Smooth muscle cell (in vitro differentiated cells): ENCODE data around the gene PLK3. TPM values are rescaled to one million over a fixed set of nuclear protein-coding genes. Genes with fewer than 3 reads are reported as not detected.
"Not testable (repeated sequence)": the region's sequence is repeated elsewhere in the genome, so short reads cannot be mapped to it uniquely, and the experiment has no call there.

ENCODE experiments used
- DNase-seq: peaks from one replicate; lab custom pipeline; 2025; ENCODE audit not compliant: unreplicated experiment; lab: John Stamatoyannopoulos, UW
- H2AFZ ChIP-seq: fragments of 200-600 bp; sonication (generic); 2 replicates; pipeline ENCODE4 v1.6.0; 2016; ENCODE audit warnings: antibody characterized with exemption, low read depth, mild to moderate bottlenecking
- H3F3A ChIP-seq: fragments of 200-600 bp; sonication (generic); 2 replicates; pipeline ENCODE4 v1.6.0; 2017; ENCODE audit warnings: antibody characterized with exemption, low read depth
- H3K27ac ChIP-seq: fragments of 200-600 bp; sonication (generic); 2 replicates; pipeline ENCODE4 v1.5.1; 2016; ENCODE audit warnings: low read depth, mild to moderate bottlenecking
- H3K27me3 ChIP-seq: fragments of 200-600 bp; sonication (generic); 2 replicates; pipeline ENCODE4 v1.6.1; 2016; ENCODE audit warnings: low read depth, mild to moderate bottlenecking
- H3K36me3 ChIP-seq: fragments of 200-600 bp; sonication (generic); 2 replicates; pipeline ENCODE4 v1.5.1; 2016; ENCODE audit warnings: low read depth
- H3K4me1 ChIP-seq: fragments of 200-600 bp; sonication (generic); 2 replicates; pipeline ENCODE4 v1.5.1; 2016; ENCODE audit warnings: low read depth
- H3K4me2 ChIP-seq: fragments of 200-600 bp; sonication (generic); 2 replicates; pipeline ENCODE4 v1.6.0; 2016; ENCODE audit warnings: mild to moderate bottlenecking
- H3K4me3 ChIP-seq: fragments of 200-600 bp; sonication (generic); 2 replicates; pipeline ENCODE4 v1.5.1; 2016; ENCODE audit warnings: mild to moderate bottlenecking
- H3K79me2 ChIP-seq: fragments of 200-600 bp; sonication (generic); 2 replicates; pipeline ENCODE4 v1.6.0; 2016; ENCODE audit warnings: low read depth, mild to moderate bottlenecking
- H3K9ac ChIP-seq: fragments of 200-600 bp; sonication (generic); 2 replicates; pipeline ENCODE4 v1.6.0; 2016; ENCODE audit warnings: low read depth
- H3K9me3 ChIP-seq: fragments of 200-600 bp; sonication (generic); replicated peaks from 2 replicates; pipeline ENCODE4 v1.5.1; 2016; ENCODE audit warnings: low read depth
- H4K20me1 ChIP-seq: fragments of 200-600 bp; sonication (generic); 2 replicates; pipeline ENCODE4 v1.6.0; 2016; ENCODE audit warnings: low read depth
- WGBS: methylation state at CpG from one replicate; pipeline ENCODE4 v1.1.7; 2016; ENCODE audit warnings: low lambda C conversion rate; 5-methylcytosine and 5-hydroxymethylcytosine counted together
- polyA plus RNA-seq: library from polyadenylated mRNA; unstranded; fragments of >200 nt; fragmentation: Nextera tagmentation; extraction: Ambion mirVana; gene quantifications from 2 replicates; pipeline ENCODE4 v1.2.1, GENCODE V29; 2016
- total RNA-seq: library from RNA; depleted of rRNA; stranded (reverse); fragments of >200 nt; gene quantifications from 2 replicates; pipeline ENCODE4 v1.2.3, GENCODE V29; 2014
- TF ChIP-seq, protein P1 (sequence below): fragments of 200-600 bp; sonication (generic); IDR thresholded peaks from 2 replicates; pipeline ENCODE4 v1.5.1; 2017; ENCODE audit warnings: borderline replicate concordance, mild to moderate bottlenecking, antibody characterized with exemption; ENCODE audit not compliant: insufficient read depth, poor library complexity, severe bottlenecking

Gene PLK3
- total and polyA plus RNA-seq, 2 experiments from 2014 or later, result 39.7 to 42.0 TPM

DNA sequence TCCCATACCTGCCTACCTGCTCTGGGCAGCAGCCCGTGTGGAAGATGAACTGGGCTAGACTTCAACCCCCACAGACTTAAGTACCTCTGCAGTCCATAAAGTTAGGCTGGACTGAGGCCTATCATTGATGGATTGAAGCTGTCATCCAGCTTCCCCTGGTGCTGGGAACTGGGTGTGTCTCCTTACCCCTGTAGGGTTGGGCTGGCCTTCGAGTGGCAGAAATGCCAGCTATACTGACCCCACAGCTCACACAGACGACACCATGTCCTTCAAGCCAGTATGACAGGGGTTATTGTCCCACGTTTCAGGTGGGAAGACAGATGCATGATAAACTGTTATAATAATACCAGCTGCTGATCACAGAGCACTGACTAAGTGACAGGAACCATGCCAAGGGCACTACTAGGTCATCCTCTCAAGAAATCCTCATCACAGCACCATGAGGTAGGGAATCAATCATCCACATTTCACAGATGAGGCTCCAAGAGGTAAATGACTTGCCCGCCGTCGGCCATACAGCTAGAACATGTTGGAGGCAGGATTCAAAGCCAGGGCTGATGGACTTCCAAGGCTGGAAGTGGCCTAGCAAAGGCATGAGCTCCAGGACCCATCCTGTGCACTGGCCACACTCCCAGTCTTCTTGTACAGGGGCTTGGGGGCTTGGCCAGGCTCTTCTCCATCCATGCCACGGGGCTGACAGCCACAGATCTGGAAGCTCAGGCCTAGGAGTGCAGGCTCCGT is 11.9 kb upstream of the PLK3 start, which contains the start of gene BEST4:
Gene BEST4 (minus strand): TSS at position 51 of the 741 bp plus-strand sequence. CDS start 465 bp downstream, outside the sequence.
- Histone ChIP-seq H3K4me1 (peaks cover 12% of the 10 kb centered on the region), H3K27ac (no peak within 1 kb of the TSS), H3K9ac (no peak within 1 kb of the TSS), H4K20me1 (no peaks in the 10 kb centered on the region), H3F3A (peaks cover 10% of the 10 kb centered on the region), H2AFZ (no peak within 1 kb of the TSS), H3K79me2 (no peaks in the 10 kb centered on the region), H3K4me3 (no peak within 1 kb of the TSS), H3K9me3 (no peaks in the 10 kb centered on the region), H3K36me3 (no peaks in the 10 kb centered on the region), H3K4me2 (no peak within 1 kb of the TSS), H3K27me3 (no peaks in the 10 kb centered on the region)
- DNase-seq, result no peak
- 96% methylated on average over 9 of the region's 9 CpGs for WGBS
- TF ChIP-seq, protein P1, sequence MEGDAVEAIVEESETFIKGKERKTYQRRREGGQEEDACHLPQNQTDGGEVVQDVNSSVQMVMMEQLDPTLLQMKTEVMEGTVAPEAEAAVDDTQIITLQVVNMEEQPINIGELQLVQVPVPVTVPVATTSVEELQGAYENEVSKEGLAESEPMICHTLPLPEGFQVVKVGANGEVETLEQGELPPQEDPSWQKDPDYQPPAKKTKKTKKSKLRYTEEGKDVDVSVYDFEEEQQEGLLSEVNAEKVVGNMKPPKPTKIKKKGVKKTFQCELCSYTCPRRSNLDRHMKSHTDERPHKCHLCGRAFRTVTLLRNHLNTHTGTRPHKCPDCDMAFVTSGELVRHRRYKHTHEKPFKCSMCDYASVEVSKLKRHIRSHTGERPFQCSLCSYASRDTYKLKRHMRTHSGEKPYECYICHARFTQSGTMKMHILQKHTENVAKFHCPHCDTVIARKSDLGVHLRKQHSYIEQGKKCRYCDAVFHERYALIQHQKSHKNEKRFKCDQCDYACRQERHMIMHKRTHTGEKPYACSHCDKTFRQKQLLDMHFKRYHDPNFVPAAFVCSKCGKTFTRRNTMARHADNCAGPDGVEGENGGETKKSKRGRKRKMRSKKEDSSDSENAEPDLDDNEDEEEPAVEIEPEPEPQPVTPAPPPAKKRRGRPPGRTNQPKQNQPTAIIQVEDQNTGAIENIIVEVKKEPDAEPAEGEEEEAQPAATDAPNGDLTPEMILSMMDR, result no peak

DNA sequence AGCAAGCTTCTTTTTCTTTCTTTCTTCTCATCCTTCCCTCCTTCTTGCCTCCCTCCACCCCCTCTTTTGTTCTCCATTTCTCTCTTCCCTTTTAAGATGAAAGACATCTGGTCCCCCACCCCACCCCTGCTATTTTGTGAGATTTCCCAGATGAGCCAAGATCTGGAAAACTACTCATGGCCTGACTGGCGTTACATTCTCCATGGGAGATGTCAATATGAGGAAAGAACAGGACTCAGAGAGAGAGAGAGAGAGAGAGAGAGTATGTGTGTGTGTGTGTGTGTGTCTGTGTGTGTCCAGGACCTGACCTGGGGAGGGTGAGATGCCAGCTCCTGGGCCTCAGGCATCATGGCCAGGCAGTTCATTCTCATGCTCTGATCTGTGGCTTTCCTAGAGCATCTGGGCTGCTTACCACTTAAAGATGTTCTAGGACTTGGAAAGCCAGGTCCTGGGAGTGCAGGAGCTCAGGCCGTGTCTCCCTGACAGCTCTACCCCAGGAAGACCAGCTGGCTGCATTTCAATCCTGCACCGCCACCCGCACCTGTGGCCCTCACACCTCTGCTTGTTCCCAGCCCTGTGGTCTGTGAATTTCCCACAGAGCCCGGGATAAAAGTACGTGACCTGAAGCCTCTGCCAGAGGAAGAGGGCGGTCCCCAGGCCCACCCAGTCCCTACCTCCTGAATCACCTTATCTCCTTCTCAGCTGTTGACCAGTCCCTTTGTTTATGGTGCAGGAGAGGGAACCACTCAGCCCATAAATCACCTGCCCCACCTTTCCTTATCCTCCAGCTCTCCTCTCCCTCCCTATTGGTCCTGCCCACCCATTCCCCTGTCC is 9.0 kb upstream of the PLK3 start:
- Histone ChIP-seq H3K9me3 (no peaks in the 10 kb centered on the region), H3K36me3 (no peaks in the 10 kb centered on the region), H3K4me1 (peaks cover under 1% of the 10 kb centered on the region), H4K20me1 (no peaks in the 10 kb centered on the region), H2AFZ (no peak overlapping the region), H3K4me3 (no peak overlapping the region), H3K27ac (no peak overlapping the region), H3K27me3 (no peaks in the 10 kb centered on the region), H3K4me2 (no peak overlapping the region), H3K79me2 (no peaks in the 10 kb centered on the region), H3K9ac (no peak overlapping the region), H3F3A (no peaks in the 10 kb centered on the region)
- 86% methylated on average over 7 of the region's 7 CpGs for WGBS
- TF ChIP-seq, protein P1, result no peak
- DNase-seq, result no peak

DNA sequence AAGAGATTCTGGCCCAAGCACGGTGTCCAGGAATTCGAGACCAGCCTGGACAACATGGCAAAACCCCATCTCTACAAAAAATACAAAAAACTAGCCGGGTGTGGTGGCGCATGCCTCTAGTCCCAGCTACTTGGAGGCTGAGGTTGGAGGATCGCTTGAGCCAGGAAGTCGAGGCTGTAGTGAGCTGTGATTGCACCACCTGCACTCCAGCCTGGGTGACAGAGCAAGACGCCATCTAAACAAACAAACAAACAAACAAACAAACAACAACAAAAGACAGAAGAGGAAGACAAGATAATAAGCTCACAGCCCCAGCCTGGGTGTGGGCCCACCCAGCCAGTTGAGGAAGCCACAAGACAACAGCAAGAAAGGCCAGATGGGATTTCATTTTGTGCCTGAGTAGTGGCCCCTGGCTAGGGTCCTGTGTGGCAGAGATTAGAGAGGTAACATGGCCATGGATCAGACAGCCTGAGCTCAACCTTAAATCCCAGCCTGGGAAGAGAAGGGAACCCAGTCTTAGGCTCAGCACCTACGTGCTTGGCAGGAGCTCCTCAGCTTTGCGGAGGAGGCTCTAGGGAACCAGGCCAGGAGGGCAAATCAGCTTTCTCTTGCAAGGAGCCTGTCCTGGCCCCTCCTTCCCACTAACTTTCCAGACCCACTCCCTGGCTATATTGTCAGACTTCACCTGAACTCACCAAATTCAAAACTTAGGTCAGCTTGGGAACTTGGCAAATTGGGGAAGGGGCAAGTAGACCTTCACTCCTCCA is 7.3 kb upstream of the PLK3 start:
- no peak overlapping the region for H3K4me2 ChIP-seq
- H3K9me3 ChIP-seq, result no peaks in the 10 kb centered on the region
- no peaks in the 10 kb centered on the region for H3K27me3 ChIP-seq
- no peak overlapping the region for H3K4me3 ChIP-seq
- no peak for DNase-seq
- H3K9ac ChIP-seq, result no peak overlapping the region
- no peaks in the 10 kb centered on the region for H4K20me1 ChIP-seq
- H3F3A ChIP-seq, result no peaks in the 10 kb centered on the region
- H2AFZ ChIP-seq, result no peak overlapping the region
- no peaks in the 10 kb centered on the region for H3K79me2 ChIP-seq
- H3K27ac ChIP-seq, result no peak overlapping the region
- H3K4me1 ChIP-seq, result no peaks in the 10 kb centered on the region
- 96% methylated on average over 9 of the region's 9 CpGs for WGBS
- TF ChIP-seq, protein P1, result no peak
- no peaks in the 10 kb centered on the region for H3K36me3 ChIP-seq

DNA sequence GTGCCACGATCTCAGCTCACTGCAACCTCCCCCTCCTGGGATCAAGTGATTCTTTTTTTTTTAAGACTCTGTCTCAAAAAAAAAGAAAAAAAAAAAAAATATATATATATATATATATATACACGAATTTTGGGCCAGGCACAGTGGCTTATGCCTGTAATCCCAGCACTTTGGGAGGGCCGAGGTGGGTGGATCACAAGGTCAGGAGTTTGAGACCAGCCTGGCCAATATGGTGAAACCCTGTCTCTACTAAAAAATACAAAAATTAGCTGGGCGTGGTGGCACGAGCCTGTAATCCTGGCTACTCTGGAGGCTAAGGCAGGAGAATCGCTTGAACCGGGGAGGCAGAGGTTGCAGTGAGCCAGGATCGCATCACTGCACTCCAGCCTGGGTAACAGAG is 2.3 kb upstream of the PLK3 start:
- not testable (repeated sequence) for H3K9me3 ChIP-seq, H3K36me3 ChIP-seq, H2AFZ ChIP-seq, H3K4me2 ChIP-seq, DNase-seq, H3K27ac ChIP-seq, H3K27me3 ChIP-seq, H3K4me3 ChIP-seq, H3K9ac ChIP-seq, H3F3A ChIP-seq
- Histone ChIP-seq H3K4me1 (peaks cover 16% of the 10 kb centered on the region), H3K79me2 (peaks cover 26% of the 10 kb centered on the region), H4K20me1 (peaks cover 26% of the 10 kb centered on the region)
- WGBS, result 95% methylated on average over 8 of the region's 8 CpGs
